Astrocyte of the spinal cord (primary cell): ENCODE measurements around the gene ZNF687.

ENCODE experiments used
- DNase-seq: peaks from one replicate; pipeline ENCODE4 v3.0.0; 2011; ENCODE audit warnings: low read depth, low spot score
- H3K4me3 ChIP-seq: 2 replicates; pipeline ENCODE4 v1.5.1; 2011; ENCODE audit warnings: low read depth, mild to moderate bottlenecking, low read length, moderate library complexity
- in situ Hi-C: cut with HindIII; loops from 2 replicates; pipeline ENCODE4 v1.10.0; 2017; ENCODE audit warnings: low sequenced_read_pairs
- TF ChIP-seq, protein P1 (sequence below): IDR thresholded peaks from 2 replicates; pipeline ENCODE4 v1.5.1; 2012; ENCODE audit warnings: low read depth, mild to moderate bottlenecking, low read length, inconsistent platforms

The ZNF687 gene

DNA sequence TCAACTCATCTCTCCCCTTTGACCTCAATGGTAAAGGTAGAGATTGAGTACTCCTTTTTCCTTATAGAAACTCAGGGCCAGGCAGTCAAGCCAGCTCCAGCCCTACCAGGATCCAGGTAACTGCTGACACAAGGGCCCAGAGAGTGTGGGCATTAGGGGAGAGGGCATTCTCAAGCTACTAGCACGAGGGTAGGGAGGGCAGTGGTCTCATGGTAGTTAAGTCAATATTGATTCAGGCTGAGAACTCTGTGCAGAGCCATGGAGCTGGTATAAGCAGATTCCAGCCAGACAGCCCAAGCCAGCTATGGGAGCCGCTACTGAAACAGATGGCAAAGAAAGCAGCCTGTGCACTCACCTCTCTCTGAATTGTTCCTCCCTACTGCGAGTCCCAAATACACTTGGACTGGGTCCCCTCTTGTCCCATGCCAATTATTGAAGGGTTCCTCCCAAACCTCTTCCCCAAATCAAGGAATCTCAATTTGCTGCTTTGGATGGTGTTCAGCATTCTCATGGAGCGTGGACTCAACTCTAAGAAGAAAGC is 42.4 kb downstream of the ZNF687 start:
- DNase-seq, result no peak
- TF ChIP-seq, protein P1, sequence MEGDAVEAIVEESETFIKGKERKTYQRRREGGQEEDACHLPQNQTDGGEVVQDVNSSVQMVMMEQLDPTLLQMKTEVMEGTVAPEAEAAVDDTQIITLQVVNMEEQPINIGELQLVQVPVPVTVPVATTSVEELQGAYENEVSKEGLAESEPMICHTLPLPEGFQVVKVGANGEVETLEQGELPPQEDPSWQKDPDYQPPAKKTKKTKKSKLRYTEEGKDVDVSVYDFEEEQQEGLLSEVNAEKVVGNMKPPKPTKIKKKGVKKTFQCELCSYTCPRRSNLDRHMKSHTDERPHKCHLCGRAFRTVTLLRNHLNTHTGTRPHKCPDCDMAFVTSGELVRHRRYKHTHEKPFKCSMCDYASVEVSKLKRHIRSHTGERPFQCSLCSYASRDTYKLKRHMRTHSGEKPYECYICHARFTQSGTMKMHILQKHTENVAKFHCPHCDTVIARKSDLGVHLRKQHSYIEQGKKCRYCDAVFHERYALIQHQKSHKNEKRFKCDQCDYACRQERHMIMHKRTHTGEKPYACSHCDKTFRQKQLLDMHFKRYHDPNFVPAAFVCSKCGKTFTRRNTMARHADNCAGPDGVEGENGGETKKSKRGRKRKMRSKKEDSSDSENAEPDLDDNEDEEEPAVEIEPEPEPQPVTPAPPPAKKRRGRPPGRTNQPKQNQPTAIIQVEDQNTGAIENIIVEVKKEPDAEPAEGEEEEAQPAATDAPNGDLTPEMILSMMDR, result no peak
- no peak overlapping the region for H3K4me3 ChIP-seq
- in situ Hi-C loops, result no loop called here

DNA sequence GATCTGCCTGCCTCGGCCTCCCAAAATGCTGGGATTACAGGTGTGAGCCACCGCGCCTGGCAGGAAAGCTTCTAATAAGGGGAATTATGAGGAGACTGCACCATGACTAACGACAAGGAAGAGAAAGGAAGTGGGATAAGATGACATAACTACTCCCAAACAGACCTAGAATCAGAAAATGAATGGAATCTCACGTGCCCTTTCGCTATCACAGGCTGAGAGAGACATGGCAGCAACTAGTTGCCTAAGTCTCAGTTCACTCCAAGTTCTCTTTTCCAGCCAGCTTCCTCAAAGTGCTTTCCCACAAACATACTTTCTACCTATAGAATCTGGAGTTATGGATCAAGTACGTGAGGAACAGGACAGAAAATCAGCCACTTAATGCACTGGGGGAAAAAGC is 43.1 kb downstream of the ZNF687 start:
- TF ChIP-seq, protein P1, result no peak
- in situ Hi-C loops, result no loop called here
- H3K4me3 ChIP-seq, result no peak overlapping the region
- DNase-seq, result no peak

DNA sequence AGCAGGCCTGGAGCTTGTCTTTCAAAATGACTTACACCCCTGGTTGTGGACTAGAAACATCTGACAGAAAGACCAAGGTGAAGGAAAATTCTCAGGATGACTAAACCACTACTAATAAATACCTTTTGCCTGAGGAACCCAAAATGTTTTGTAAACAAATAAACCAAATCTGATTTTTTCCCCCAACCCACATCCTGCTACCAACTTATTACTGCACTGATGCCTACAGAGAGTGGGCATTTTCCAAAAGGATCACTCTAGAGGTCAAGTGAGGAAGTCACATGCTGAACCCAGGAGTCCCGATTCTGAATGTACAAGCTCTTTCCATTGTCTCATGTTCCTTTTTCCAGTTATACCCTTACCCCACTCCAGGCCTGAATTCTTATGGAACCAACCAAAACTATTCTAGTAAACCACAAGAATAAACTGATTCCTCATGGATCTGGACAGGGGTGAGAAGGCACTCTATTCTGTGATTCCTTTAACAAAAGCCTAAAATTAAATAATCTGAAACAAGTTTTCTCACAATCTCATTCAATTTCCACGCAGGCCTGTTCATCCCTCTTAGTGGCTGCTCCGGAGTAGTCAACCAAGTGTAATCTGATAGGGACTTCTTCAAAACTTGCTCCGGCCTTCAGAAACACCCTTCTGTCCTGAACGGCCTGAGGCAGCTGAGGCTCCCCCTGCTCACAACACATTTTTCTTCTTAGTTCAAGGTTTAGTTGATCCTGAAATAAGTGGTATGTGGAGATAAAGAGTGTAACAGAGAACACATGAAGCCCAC is 43.7 kb downstream of the ZNF687 start:
- in situ Hi-C loops, result no loop called here
- TF ChIP-seq, protein P1, result no peak
- peak overlapping the region; percentile 79 for H3K4me3 ChIP-seq
- peak; percentile 19 for DNase-seq

DNA sequence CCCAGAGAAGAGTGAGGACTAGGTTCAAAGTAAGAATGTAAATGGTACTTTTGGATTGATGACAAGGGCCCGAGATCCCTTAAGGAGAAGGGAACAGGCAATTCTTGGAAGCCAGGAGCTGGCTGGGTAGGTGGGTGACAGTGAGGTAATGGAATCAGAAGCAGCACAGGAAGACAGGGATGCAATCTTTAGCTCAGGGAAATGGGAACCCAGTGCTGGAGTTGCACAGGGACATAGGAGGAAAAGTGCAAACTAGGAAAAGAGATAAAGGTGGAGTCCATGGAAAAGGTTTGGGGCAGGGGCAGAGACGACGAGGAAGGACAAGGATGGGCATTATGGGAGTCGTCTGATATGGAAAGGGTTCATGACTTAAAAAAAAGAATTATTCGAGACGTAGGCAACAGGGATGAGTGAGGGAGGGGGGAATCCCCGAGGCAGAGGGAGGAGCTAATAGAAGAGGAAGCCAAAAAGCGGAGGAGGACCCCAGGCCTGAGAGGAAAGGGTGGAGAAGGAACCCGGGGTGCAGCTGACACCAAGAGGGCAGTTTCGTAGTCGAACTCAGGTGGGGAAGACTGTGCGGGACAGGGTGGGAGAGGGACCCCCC is 44.6 kb downstream of the ZNF687 start:
- in situ Hi-C loops, result no loop called here
- TF ChIP-seq, protein P1, result no peak
- DNase-seq, result peak; percentile 32
- peak overlapping the region; percentile 79 for H3K4me3 ChIP-seq

DNA sequence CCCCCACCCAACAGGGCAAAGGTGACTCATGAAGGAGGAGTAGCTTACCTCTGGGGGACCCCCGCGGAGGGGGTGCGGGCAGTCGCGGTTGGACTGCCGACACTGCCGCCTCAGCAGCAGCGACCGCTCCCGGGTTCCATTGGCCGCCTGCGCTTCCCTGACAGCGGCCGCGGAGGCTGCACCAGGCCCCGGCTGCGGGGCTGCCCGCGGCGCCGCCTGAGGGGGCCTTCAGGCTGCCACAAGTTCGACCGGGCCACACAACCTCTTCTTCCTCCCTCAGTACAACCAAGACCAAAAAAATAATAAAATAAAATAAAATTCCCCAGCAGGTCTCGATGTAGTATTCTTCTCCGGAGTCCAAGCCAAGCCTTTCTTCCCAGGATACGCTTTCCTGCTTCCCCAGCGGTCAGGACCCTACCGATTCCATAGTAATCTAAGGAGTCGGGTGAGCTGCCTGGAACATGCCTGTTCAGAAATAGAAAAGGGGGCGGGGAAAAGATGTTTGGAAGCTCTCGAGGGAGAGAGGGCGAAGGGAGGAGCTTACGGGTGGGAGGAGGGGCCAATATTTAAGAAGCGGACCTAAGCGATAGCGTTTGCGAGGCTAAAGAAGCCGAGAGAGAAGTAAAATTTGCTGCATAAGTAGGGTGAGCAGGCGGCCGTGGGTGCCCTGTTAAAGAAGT is 45.3 kb downstream of the ZNF687 start, which contains the start of gene PI4KB:
TSS of gene PI4KB (minus strand) at position 194 of the 680 bp plus-strand sequence. CDS start 10,935 bp downstream, outside the sequence.
- peak; percentile 99 for DNase-seq
- in situ Hi-C loops, result no loop called here
- H3K4me3 ChIP-seq, result peak within 1 kb of the TSS; percentile 79
- TF ChIP-seq, protein P1, result no peak

DNA sequence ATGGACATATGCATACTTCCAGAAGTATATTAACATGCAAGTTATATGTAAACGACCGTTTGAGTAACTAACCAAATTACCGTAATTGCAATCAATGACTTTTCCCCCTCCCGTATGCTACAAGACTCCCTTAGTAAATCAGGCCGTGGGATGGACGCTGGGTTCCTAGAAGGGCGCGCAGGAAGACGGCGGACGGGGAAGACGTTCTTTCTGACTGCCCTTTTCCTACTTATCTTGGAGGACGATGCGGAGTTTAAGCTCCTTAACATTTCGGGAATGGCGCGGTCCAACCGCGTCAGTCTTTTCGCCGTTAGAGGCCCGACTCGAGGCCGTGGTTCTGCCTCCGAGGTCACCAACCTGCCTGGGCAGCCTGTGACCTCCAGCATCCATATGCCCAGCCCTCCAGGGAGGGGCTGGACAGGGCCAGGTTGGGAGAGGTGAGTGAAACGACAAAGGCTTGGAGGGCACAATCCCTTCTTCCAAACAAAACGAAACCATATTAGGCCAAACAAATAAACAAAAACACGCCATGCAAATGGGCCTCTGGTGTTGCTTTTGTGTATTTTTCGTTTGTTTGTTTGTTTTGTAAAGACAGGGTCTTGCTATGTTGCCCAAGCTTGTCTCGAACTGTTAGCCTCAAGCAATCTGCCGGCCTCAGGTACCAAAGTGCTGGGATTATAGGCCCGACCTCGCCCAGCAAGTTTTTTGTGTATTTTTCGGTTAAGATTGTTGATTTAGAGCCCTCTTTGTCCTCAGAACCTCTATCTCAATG is 46.0 kb downstream of the ZNF687 start:
- TF ChIP-seq, protein P1, result no peak
- in situ Hi-C loops, result no loop called here
- H3K4me3 ChIP-seq, result peak overlapping the region; percentile 79
- no peak for DNase-seq
